Activated naive CD4-positive, alpha-beta T cell treated with Interleukin-2 at 50 U/mL for 16 hours (primary cell): Measurements from ENCODE around the gene PXT1.
"Not testable (repeated sequence)": the region's sequence is repeated elsewhere in the genome, so short reads cannot be mapped to it uniquely, and the experiment has no call there.

Source experiments
- DNase-seq: peaks from one replicate; pipeline ENCODE4 v3.0.0-alpha.2; 2020

PXT1 gene

GRCh38 chr6:36443471-36444428, 1.1 kb upstream of the PXT1 start:
- DNase-seq = no peak

GRCh38 chr6:36442103-36442670, 467 bp downstream of the PXT1 start:
- no peak for DNase-seq

- peak; percentile 84 for DNase-seq
Measured at GRCh38 chr6:36441307-36441894, 1.3 kb downstream of the PXT1 start.

- DNase-seq = no peak
Measured at GRCh38 chr6:36436466-36436865, 6.2 kb downstream of the PXT1 start.

- DNase-seq = no peak
Measured at GRCh38 chr6:36432151-36432671, 10.4 kb downstream of the PXT1 start.

- DNase-seq = no peak
Measured at GRCh38 chr6:36431197-36431596, 11.5 kb downstream of the PXT1 start.

GRCh38 chr6:36430351-36430750, 12.3 kb downstream of the PXT1 start:
- DNase-seq = no peak

- DNase-seq = no peak
Measured at GRCh38 chr6:36428911-36429310, 13.7 kb downstream of the PXT1 start.

- no peak for DNase-seq
Measured at GRCh38 chr6:36426622-36427021, 16.0 kb downstream of the PXT1 start.

GRCh38 chr6:36423101-36423824, 19.4 kb downstream of the PXT1 start:
- peak; percentile 98 for DNase-seq

- no peak for DNase-seq
Measured at GRCh38 chr6:36422714-36423100, 19.9 kb downstream of the PXT1 start.

GRCh38 chr6:36419310-36419709, 23.3 kb downstream of the PXT1 start:
- no peak for DNase-seq

- no peak for DNase-seq
Measured at GRCh38 chr6:36418558-36418957, 24.1 kb downstream of the PXT1 start.

- no peak for DNase-seq
Measured at GRCh38 chr6:36414481-36414880, 28.2 kb downstream of the PXT1 start.

- no peak for DNase-seq
Measured at GRCh38 chr6:36413489-36414480, 28.9 kb downstream of the PXT1 start.

GRCh38 chr6:36409718-36410117, 32.9 kb downstream of the PXT1 start:
- DNase-seq = not testable (repeated sequence)

GRCh38 chr6:36404164-36404563, 38.5 kb downstream of the PXT1 start:
- DNase-seq = no peak

GRCh38 chr6:36402481-36402880, 40.2 kb downstream of the PXT1 start:
- no peak for DNase-seq

- no peak for DNase-seq
Measured at GRCh38 chr6:36399970-36400369, 42.7 kb downstream of the PXT1 start.

GRCh38 chr6:36392621-36393020, 50.0 kb downstream of the PXT1 start:
- DNase-seq = no peak

GRCh38 chr6:36389353-36389752, 53.3 kb downstream of the PXT1 start:
- DNase-seq = no peak
